GM19240 (cell line): Measurements from ENCODE around the gene POR.

Experiments
- DNase-seq: peaks from one replicate; pipeline ENCODE4 v3.0.0; 2011; ENCODE audit warnings: low spot score; ENCODE audit not compliant: insufficient read length

The POR gene

DNA sequence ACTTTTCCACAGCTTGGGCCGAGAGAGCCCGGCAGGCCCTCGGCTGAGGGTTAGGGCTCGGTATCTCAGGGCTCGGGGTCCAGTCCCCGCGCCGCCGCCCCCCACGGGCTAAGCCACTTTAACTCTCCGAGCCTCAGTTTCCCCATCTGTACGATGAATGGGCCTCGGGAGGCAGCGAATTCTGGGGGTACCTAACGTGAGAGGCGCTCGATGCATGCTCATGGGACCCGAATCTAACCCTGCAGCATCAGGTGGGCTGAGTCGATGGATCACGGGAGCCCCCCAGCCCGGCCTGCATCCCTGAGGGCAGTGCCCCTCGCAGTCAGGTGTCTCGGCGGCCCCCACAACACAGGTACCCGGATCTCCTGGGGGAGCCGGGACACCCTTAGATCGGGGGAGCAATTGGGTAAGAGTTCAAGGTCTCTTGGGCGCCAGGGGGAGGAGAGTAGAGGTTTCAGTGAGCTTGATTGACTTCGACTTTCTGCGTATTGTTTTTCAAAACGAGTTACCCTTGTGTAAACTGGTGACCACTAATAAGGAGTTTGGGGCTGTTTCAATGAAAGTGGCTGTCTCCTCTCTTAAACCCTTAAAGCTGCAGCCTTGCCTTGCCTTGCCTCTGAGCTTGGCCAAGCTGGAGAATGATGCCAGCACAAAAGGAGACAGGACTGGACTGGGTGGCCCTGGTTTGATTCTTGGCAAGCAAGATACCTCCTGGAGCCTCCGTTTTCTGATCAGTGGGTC, 631 bp downstream of the POR start:
- no peak for DNase-seq

DNA sequence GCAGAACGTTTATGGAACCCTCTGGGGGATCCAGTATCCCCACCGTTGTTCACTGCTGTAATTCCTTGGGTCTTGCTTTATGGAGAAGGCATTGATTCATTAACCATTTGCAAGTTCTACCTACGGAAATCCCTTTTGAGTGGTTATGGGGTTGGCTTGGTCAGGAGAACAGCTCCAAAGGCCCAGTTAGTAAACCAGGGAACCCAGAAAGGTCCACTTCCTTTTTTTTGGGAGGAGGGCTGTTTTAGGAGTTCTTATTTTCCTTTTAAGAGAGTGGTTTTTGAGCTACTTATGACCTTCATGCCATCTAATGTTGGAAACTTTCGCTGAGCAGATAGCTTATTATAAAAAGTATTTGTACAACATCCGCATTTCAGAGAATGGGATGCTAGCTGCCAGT, 1.3 kb downstream of the POR start:
- DNase-seq: no peak

DNA sequence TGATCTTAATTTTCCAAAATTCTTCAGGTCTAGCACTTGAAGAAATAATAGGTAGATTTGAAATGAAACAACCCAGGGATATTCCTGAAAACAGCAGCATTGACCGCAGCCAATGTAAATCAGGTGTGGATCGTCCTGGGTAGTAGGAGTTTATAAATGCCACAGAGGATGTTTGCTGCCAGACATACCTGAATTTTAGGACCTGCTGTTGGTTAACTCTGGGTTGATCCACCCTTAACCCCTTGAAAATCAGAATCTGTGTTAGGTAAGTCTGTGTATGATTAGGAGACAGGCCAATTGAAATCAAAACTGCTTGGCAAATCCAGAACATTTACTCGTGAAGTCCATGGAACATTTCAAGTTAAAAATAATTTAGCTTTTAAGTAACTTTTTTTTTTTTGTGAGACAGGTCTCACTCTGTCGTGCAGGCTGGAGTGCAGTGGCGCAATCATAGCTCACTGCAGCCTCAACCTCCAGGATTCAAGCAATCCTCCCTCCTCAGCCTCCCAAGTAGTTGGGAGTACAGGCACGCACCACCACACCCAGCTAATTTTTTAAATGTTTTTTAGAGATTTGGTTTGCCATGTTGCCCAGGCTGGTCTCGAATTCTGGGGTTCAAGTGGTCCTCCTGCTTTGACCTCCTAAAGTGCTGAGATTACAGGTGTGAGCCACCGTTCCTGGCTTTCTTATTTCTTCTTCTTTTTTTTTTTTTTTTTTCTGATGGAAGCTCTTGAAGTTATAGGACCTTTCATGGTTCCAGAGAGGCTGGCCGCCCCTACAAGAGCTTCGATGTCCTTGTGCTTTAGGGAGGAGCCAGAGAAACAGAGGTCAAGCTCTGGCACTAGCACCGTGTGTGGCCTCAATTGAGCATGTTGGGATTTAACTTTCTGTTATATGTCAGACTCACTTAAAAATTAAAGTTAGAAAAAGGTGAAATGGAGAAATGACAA, 2.0 kb downstream of the POR start:
- DNase-seq: no peak

DNA sequence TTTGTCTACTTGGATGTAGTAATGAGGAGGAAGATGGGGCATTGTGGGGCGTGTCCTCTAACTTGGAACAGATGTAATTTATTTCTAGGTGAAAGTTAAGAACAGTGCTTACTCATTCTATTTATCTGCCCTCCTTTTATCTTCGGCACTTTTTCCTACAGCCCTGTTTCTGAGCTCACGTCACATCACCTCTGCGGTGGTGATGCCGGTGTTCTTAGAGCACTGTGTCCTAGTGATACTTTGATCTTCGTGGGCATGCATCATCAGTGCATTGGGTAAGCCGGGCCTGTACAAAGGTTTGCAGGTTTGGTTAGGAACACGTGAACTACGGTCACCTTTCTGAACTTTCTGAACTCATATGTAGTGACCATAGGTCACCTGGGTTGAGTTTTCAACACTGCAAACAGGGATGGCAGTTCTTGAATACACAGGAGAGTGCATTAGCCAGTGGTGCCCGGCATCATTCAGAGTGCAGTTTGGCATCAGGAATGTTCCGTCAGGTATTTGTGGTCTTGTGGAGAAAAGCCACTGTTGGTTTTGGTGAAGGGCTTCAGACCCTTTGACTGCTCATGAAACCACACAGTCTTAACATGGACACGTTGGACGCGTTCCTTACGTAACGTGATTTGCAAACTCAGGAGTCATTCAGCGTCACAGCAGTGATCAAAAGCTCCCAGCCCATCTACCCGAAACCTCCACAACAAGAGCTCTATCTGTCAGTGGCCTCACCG, 5.6 kb downstream of the POR start:
- DNase-seq: no peak

DNA sequence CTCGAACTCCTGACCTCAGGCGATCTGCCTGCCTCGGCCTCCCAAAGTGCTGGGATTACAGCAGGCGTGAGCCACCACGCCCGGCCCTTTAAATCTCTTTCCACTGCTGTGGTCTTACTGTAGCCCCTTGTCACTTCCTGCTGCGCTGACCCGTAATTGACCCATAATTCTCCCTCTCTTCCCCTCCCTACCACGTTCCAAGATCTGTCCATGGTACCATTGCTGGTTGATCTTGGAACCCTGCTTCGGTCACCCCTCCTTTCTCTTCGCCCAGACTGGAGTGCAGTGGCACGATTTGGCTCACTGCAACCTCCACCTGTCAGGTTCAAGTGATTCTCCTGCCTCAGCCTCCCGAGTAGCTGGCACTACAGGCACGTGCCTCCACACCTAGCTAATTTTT, 6.5 kb downstream of the POR start:
- DNase-seq: no peak

DNA sequence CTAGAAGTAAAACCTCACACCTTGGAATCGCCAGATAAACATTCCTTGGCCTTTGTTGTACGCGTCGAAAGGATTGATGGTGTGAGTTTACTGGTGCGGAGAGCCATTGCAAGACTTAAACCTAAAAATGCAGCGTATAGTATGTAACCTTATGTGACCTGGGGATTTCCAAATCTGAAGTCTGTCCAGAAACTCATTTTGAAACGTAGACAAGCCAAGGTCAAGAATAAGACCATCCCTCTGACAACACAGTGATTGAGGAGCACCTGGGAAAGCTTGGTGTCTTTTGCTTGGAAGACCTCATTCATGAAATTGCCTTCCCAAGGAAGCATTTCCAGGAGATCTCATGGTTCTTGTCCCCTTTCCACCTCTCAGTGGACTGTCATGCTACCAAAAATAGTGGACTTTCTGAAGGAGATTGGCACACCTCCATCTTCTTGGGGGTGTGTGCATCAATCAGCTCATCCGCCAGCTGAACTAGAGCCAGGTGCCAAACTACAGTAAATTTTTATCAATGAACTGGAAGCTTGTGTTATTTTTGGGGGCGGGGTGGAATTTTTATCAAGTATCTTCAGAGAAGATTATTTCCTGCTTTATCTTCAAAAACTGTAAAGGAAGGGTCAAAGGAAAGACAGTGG, 8.1 kb downstream of the POR start:
- DNase-seq: no peak

DNA sequence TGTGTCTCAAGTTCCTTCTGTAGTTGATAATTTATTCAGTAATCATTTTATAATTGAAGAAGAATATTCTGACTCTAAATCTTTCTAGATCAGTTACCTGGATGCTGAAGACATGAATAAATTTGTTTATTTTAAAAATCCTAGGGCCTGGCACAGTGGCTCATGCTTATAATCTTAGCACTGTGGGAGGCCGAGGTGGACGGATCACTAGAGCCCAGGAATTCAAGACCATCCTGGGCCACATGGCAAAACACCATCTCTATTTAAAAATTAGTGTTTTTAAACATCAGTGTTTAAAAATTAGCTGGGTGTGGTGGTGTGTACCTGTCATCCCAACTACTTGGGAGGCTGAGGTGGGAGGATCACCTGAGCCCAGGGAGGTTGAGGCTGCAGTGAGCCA, 9.3 kb downstream of the POR start:
- no peak for DNase-seq

DNA sequence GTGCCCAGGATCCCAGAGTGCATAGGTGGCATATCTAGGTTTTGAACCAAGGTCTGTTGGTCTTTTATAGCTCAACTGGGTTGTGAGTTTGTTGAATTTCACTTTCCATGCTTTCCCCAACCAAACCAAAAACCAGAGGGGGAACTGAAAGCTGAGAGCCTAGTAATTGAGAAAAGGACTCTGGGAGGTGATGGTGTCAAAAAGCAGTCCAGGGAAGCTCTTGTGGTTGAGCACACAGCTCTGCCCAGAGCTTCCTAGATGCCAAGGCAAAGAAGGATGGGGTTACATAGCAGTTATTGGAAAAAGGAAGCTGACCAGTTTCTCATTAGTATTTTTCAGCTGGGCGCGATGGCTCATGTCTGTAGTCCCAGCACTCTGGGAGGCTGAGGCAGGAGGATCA, 9.9 kb downstream of the POR start:
- DNase-seq: no peak

DNA sequence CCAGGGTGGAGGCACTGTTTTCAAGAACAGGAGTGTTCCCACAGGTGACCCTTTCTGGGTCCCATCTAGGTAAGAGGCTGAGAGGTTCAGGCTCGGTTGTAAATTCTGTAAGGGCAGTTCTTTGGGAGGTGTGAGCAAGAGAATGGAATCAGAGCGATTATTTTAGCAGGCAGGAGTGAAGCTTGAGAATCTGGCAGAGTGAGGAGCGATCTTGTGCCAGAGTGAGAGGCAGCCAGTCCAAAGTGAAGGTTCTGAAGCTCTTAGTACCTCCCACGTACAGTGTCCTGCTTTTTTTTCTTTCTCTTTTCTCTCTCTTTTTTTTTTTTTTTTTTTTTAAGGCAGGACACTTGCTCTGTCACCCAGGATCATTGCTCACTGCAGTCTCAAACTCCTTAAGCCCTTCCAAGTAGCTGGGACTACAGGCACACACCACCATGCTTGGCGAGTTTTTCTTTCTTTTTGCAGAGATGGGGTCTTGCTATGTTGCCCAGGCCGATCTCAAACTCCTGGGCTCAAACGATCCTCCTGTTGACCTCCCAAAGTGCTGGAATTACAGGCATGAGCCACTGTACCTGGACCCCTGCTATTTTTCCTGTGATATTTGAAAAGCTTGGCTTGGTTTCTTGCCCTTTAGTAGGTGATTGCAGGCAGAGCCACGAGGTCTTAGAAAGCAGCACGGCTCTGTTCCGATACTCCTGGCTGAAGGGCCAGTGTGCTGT, 10.9 kb downstream of the POR start:
- DNase-seq: no peak

DNA sequence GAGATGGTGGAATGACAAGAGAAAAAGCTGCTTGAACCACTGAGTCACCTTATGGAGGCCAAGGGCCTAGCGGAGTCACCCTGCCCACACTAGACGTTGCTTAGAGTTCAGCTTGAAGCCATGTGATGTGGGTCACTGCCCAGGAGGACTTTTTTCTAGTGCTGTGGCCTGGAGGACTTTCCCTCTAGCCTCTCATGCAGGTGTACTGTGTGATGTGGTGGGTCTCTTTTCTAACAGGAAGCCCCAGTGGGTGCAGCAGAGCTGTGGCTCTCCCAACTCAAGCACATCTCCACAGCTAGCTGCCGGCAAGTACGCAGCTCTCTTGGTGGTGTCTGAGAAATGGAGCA, 13.6 kb downstream of the POR start:
- DNase-seq: no peak

DNA sequence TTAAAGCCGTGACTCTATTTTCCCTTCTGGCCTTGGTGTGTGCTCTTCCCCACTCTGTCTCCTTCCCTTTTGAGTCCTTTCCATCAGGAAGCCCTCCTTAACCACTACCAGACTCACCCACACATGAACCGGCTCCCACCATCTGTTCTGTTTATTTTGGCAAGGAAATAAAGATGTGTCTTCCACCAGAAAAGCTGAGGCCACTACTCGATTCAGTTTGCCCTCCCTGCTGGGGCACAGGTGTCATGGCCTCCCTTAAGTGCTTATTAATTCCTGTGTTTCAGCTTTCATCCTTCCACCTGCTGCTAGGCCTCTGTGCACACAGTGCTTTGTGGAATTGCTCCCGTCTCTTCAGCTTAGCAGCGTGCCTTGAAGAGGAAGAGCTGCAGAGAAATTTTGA, 16.7 kb downstream of the POR start:
- no peak for DNase-seq

DNA sequence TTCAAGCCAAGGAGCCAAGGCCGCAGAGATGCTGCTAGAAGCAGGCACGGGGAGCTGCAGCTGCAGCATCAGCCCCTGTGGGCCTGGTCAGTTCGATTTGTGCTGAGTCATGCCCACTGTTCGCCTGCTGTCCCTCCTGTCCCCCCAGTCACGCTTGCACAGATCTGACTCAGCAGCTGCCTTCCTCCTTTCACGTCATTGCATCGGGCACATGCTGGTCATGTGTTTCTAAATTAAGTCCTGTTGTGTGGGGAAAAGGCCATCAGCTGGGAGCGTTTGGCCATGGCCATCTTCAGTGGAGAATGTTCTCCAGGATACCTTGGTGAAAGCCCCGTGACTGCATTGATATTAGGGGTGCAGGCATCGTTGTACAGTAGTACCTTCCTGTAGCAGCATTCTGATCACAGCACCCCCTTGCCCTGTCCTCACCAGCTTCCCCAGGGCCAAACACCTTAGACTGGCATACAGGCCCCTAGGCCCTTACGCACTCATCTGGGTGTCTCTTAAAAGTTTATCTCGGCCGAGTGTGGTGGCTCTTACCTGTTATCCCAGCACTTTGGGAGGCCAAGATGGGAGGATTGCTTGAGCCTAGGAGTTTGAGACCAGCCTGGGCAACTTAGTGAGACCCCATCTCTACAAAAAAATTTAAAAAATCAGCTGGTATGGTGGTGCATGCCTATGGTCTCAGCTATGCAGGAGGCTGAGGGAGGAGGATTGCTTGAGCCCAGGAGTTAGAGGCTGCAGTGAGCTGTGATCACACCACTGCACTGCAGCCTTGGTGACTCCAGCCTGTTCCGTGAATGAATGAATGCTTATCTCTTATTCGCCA, 23.2 kb downstream of the POR start:
- DNase-seq: no peak

DNA sequence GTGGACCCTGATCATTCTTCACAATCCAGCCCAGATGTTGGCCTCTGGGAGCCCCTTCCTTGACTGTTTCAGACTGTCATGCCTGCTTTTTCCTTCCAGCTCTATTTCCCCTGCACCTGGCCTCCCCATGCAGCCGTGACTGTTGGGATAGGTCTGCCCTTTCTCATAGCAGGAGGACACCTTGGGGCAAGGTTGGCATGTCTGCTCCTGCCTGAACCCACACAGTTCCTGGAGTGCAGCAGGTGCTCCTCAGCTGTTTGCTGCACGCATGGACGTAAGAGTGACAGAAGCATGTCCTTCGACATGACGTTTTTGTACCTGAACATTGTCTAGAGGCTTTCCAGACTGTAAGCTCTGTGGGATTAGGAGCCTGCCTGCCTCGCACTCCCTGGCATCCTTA, 24.0 kb downstream of the POR start:
- DNase-seq: no peak

DNA sequence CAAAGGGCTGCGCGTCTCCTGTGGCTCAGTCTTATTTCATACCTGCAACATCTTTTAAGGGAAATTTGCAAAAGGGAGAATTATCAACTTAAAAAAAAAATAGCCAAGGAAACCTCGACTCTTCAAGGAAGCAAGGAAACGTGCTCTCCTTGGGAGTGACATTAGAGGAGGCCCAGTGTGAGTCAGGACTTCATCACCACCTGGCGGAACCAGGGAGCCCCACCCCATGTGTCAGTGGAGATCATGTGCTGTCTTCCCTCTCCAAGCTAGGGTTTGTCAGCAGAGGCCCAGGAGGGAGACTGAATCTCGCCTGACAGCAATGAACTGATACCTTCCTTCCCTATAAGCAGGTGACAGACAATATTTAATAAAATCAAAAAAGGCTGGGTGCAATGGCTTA, 28.9 kb downstream of the POR start:
- DNase-seq: no peak

DNA sequence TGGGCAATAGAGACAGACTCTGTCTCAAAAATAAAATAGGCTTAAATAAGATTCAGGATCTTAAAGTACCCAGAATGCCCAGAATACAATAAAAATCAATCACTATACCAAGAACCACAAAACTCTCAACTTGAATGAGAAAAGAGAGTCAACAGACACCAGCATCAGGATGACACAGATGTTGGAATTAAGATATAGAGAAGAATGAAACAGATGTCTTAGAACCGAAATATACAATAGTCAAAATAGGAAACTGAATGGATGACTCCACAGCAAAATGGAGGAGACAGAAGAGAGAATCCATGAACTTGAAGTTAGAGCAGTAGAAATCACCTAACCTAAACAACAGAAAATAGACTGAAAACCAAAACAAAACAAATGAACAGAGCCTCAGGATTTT, 29.6 kb downstream of the POR start:
- DNase-seq: no peak

DNA sequence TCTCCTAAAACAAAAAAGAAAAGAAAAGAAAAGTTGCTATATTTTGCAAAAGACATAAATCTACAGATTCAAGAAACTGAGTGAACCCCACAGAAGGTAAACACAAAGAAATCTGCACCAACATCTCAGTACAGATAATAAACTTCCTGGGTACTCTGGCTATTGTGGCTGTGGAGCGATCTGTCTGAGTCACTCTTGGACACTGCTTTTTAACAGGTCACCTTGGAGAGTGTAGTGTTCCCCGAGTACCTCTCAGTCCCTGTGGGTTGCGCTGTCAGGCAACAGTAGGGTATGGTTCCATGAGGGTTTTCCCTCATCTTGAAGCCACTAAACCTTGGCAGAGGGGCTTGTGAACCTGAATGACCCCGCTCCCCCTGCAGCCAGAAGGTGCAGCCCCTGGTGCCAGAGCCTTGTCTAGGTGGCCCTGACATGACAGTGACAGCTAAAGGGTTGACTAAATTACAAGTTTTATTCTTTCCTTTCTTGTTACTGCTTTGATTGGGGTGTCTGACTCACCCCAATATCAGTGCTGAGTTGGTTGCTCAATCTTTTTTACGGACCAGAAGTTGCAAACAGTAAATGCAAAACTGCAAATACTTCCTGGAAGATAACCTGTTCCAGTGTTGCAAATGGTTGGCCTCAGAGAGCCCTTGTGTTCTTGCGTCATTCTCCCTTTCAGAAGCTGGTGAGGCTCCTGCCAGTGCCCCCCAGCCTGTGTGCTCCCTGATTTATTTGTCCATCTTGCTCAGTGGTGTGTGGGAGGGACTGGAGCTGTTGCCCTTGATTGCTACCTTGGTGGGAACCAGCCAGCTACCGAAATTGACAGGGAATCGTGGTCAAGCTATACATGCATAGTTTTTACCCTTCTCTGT, 30.6 kb downstream of the POR start:
- no peak for DNase-seq

DNA sequence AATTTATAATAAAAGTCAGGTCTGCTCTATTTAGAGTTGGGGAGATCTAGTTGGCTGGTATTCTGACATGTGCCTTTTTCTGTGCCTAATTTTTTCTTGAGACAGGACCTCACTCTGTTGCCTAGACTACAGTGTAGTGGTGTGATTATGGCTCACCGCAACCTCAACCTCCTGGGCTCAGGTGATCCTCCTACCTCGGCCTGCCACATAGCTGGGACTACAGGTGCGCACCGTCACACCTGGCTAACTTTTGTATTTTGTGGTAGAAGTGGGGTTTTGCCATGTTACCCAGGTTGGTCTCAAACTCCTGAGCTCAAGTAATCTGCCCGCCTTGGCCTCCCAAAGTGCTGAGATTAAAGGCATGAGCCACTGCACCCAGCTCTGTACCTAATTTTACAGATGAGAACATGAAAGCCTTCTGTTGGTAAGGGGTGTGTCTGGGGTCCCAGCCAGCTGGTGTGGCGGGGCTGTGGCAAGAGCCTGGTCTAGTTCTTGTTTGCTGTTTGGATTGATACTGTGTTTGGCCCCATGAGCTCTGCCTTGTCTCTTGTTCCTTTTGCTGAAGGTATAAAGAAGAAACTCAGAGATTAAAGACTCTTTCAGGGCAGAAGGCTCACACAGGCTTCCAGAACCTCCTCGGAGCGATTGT, 31.4 kb downstream of the POR start:
- DNase-seq: no peak

DNA sequence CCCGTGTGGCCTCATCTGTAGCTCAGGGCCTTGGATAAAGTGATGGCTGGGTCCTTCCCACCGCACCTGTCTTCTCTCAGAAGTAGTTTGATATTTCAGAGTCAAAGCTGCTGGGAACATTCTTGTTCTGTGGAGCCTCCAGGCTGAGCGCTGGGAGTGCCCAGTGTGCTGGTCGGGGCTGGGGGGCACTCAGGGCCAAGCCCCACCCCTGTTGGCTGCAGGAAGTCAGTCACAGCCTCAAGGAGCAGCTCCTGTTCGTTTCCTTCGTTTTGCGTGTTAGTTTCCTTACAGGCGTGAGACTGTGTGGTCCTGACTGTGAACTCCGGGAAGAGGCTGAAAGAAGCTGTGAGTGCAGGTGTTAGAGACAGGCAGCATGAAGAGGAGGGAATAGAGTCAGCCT, 33.2 kb downstream of the POR start:
- no peak for DNase-seq
